Endothelial cell (in vitro differentiated cells): ENCODE measurements around the gene FBXL7. TPM values are rescaled to one million over a fixed set of nuclear protein-coding genes. Genes with fewer than 3 reads are reported as not detected.

ENCODE experiments used
- DNase-seq: peaks from one replicate; pipeline ENCODE4 v3.0.0; 2021; ENCODE audit warnings: low spot score
- H3K27ac Mint-ChIP-seq: one replicate; pipeline ENCODE4 v1.8.0; 2021; ENCODE audit warnings: mixed read lengths, inconsistent platforms; ENCODE audit not compliant: unreplicated experiment
- H3K27me3 Mint-ChIP-seq: one replicate; pipeline ENCODE4 v1.8.0; 2021; ENCODE audit warnings: mild to moderate bottlenecking, moderate library complexity, mixed read lengths, inconsistent platforms; ENCODE audit not compliant: unreplicated experiment
- H3K36me3 Mint-ChIP-seq: one replicate; pipeline ENCODE4 v1.8.0; 2021; ENCODE audit warnings: mild to moderate bottlenecking, low read depth, mixed read lengths, inconsistent platforms; ENCODE audit not compliant: unreplicated experiment
- H3K4me1 Mint-ChIP-seq: one replicate; pipeline ENCODE4 v1.8.0; 2021; ENCODE audit warnings: mild to moderate bottlenecking, mixed read lengths, inconsistent platforms; ENCODE audit not compliant: unreplicated experiment
- H3K4me3 Mint-ChIP-seq: one replicate; pipeline ENCODE4 v1.8.0; 2021; ENCODE audit warnings: mild to moderate bottlenecking, mixed read lengths, inconsistent platforms; ENCODE audit not compliant: unreplicated experiment
- H3K9me3 Mint-ChIP-seq: one replicate; pipeline ENCODE4 v1.8.0; 2021; ENCODE audit warnings: mixed read lengths, inconsistent platforms; ENCODE audit not compliant: unreplicated experiment
- CTCF ChIP-seq: fragments of 200-600 bp; sonication (generic); IDR thresholded peaks from one replicate; pipeline ENCODE4 v1.5.0; 2021; ENCODE audit warnings: antibody characterized with exemption; ENCODE audit not compliant: unreplicated experiment
- total RNA-seq: library from RNA; stranded (reverse); fragmentation: NEBNext Ultra II Directional; extraction: Animal tissue kit (Norgen Biotek cat#: 25700); gene quantifications from one replicate; pipeline ENCODE4 v1.2.1, GENCODE V29; 2021; ENCODE audit not compliant: unreplicated experiment

FBXL7 gene
- total RNA-seq, 1 donor from 2014 or later, result 63.8 TPM

GRCh38 chr5:15564523-15564922 is 64.5 kb downstream of the FBXL7 start:
- no peak overlapping the region for H3K27ac Mint-ChIP-seq
- no peaks in the 10 kb centered on the region for H3K9me3 Mint-ChIP-seq
- H3K4me1 Mint-ChIP-seq, result peaks cover 13% of the 10 kb centered on the region
- TF ChIP-seq CTCF, result no peak
- DNase-seq, result no peak
- peaks cover 16% of the 10 kb centered on the region for H3K36me3 Mint-ChIP-seq
- H3K4me3 Mint-ChIP-seq, result no peak overlapping the region
- H3K27me3 Mint-ChIP-seq, result no peaks in the 10 kb centered on the region

GRCh38 chr5:15564957-15565356 is 65.0 kb downstream of the FBXL7 start:
- H3K4me3 Mint-ChIP-seq, result no peak overlapping the region
- no peak for TF ChIP-seq CTCF
- no peaks in the 10 kb centered on the region for H3K9me3 Mint-ChIP-seq
- H3K27me3 Mint-ChIP-seq, result no peaks in the 10 kb centered on the region
- DNase-seq, result no peak
- H3K27ac Mint-ChIP-seq, result no peak overlapping the region
- H3K36me3 Mint-ChIP-seq, result peaks cover 16% of the 10 kb centered on the region
- H3K4me1 Mint-ChIP-seq, result peaks cover 13% of the 10 kb centered on the region

GRCh38 chr5:15566306-15566705 is 66.3 kb downstream of the FBXL7 start:
- Mint-ChIP-seq H3K4me3 (no peak overlapping the region), H3K27me3 (no peaks in the 10 kb centered on the region), H3K36me3 (peaks cover 9% of the 10 kb centered on the region), H3K9me3 (no peaks in the 10 kb centered on the region), H3K4me1 (peaks cover 19% of the 10 kb centered on the region), H3K27ac (no peak overlapping the region)
- no peak for DNase-seq
- no peak for TF ChIP-seq CTCF

- no peak for TF ChIP-seq CTCF
Measured at GRCh38 chr5:15566789-15567188, 66.8 kb downstream of the FBXL7 start.

GRCh38 chr5:15570491-15570890 is 70.5 kb downstream of the FBXL7 start:
- H3K27ac Mint-ChIP-seq, result no peak overlapping the region
- H3K27me3 Mint-ChIP-seq, result no peaks in the 10 kb centered on the region
- no peak for DNase-seq
- peaks cover 12% of the 10 kb centered on the region for H3K4me1 Mint-ChIP-seq
- H3K9me3 Mint-ChIP-seq, result no peaks in the 10 kb centered on the region
- peaks cover 4% of the 10 kb centered on the region for H3K36me3 Mint-ChIP-seq
- no peak for TF ChIP-seq CTCF
- no peak overlapping the region for H3K4me3 Mint-ChIP-seq

More at GRCh38 chr5:15566789-15567188, 66.8 kb downstream of the FBXL7 start:
- H3K4me3 Mint-ChIP-seq, result no peak overlapping the region
- peaks cover 4% of the 10 kb centered on the region for H3K36me3 Mint-ChIP-seq
- H3K27me3 Mint-ChIP-seq, result no peaks in the 10 kb centered on the region
- no peaks in the 10 kb centered on the region for H3K9me3 Mint-ChIP-seq
- DNase-seq, result no peak
- peaks cover 19% of the 10 kb centered on the region for H3K4me1 Mint-ChIP-seq
- H3K27ac Mint-ChIP-seq, result no peak overlapping the region
